Smooth muscle cell (in vitro differentiated cells): Measurements from ENCODE around the gene SYT1. TPM values are rescaled to one million over a fixed set of nuclear protein-coding genes. Genes with fewer than 3 reads are reported as not detected.

Experiments used
- DNase-seq: peaks from one replicate; lab custom pipeline; 2025; ENCODE audit not compliant: unreplicated experiment; lab: John Stamatoyannopoulos, UW
- H2AFZ ChIP-seq: fragments of 200-600 bp; sonication (generic); 2 replicates; pipeline ENCODE4 v1.6.0; 2016; ENCODE audit warnings: antibody characterized with exemption, low read depth, mild to moderate bottlenecking
- H3F3A ChIP-seq: fragments of 200-600 bp; sonication (generic); 2 replicates; pipeline ENCODE4 v1.6.0; 2017; ENCODE audit warnings: antibody characterized with exemption, low read depth
- H3K27ac ChIP-seq: fragments of 200-600 bp; sonication (generic); 2 replicates; pipeline ENCODE4 v1.5.1; 2016; ENCODE audit warnings: low read depth, mild to moderate bottlenecking
- H3K27me3 ChIP-seq: fragments of 200-600 bp; sonication (generic); 2 replicates; pipeline ENCODE4 v1.6.1; 2016; ENCODE audit warnings: low read depth, mild to moderate bottlenecking
- H3K36me3 ChIP-seq: fragments of 200-600 bp; sonication (generic); 2 replicates; pipeline ENCODE4 v1.5.1; 2016; ENCODE audit warnings: low read depth
- H3K4me1 ChIP-seq: fragments of 200-600 bp; sonication (generic); 2 replicates; pipeline ENCODE4 v1.5.1; 2016; ENCODE audit warnings: low read depth
- H3K4me2 ChIP-seq: fragments of 200-600 bp; sonication (generic); 2 replicates; pipeline ENCODE4 v1.6.0; 2016; ENCODE audit warnings: mild to moderate bottlenecking
- H3K4me3 ChIP-seq: fragments of 200-600 bp; sonication (generic); 2 replicates; pipeline ENCODE4 v1.5.1; 2016; ENCODE audit warnings: mild to moderate bottlenecking
- H3K79me2 ChIP-seq: fragments of 200-600 bp; sonication (generic); 2 replicates; pipeline ENCODE4 v1.6.0; 2016; ENCODE audit warnings: low read depth, mild to moderate bottlenecking
- H3K9ac ChIP-seq: fragments of 200-600 bp; sonication (generic); 2 replicates; pipeline ENCODE4 v1.6.0; 2016; ENCODE audit warnings: low read depth
- H3K9me3 ChIP-seq: fragments of 200-600 bp; sonication (generic); replicated peaks from 2 replicates; pipeline ENCODE4 v1.5.1; 2016; ENCODE audit warnings: low read depth
- H4K20me1 ChIP-seq: fragments of 200-600 bp; sonication (generic); 2 replicates; pipeline ENCODE4 v1.6.0; 2016; ENCODE audit warnings: low read depth
- WGBS: methylation state at CpG from one replicate; pipeline ENCODE4 v1.1.7; 2016; ENCODE audit warnings: low lambda C conversion rate; 5-methylcytosine and 5-hydroxymethylcytosine counted together
- polyA plus RNA-seq: library from polyadenylated mRNA; unstranded; fragments of >200 nt; fragmentation: Nextera tagmentation; extraction: Ambion mirVana; gene quantifications from 2 replicates; pipeline ENCODE4 v1.2.1, GENCODE V29; 2016
- total RNA-seq: library from RNA; depleted of rRNA; stranded (reverse); fragments of >200 nt; gene quantifications from 2 replicates; pipeline ENCODE4 v1.2.3, GENCODE V29; 2014
- TF ChIP-seq, protein P1 (sequence below): fragments of 200-600 bp; sonication (generic); IDR thresholded peaks from 2 replicates; pipeline ENCODE4 v1.5.1; 2017; ENCODE audit warnings: borderline replicate concordance, mild to moderate bottlenecking, antibody characterized with exemption; ENCODE audit not compliant: insufficient read depth, poor library complexity, severe bottlenecking

The SYT1 gene
- total and polyA plus RNA-seq, 2 experiments from 2014 or later, result 5.2 to 10.2 TPM

DNA sequence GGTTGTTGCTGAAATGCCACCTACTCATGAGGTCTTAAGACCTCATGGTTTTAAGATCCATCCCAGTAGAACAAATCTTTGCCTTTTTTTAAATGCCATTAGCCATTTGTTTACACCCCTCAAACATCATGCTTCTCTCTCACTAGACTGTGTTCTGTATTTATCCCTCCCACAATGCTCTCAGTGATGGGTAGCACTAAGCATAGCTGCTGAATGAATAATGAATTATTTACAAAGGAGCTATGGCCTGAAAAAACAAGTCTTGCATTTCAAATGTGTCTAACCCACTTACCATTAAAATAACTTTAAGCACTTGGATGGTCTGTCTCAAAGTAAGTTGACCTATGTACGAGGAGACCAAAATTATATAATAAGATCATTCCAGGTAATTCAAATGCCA, 491.6 kb downstream of the SYT1 start:
- Histone ChIP-seq H2AFZ (no peak overlapping the region), H3K27ac (no peak overlapping the region), H3F3A (no peaks in the 10 kb centered on the region), H3K79me2 (no peaks in the 10 kb centered on the region), H3K9me3 (no peaks in the 10 kb centered on the region), H3K4me1 (peaks cover 5% of the 10 kb centered on the region), H3K4me3 (no peak overlapping the region), H3K9ac (no peak overlapping the region), H3K27me3 (no peaks in the 10 kb centered on the region), H3K36me3 (no peaks in the 10 kb centered on the region), H4K20me1 (no peaks in the 10 kb centered on the region), H3K4me2 (no peak overlapping the region)
- TF ChIP-seq, protein P1, sequence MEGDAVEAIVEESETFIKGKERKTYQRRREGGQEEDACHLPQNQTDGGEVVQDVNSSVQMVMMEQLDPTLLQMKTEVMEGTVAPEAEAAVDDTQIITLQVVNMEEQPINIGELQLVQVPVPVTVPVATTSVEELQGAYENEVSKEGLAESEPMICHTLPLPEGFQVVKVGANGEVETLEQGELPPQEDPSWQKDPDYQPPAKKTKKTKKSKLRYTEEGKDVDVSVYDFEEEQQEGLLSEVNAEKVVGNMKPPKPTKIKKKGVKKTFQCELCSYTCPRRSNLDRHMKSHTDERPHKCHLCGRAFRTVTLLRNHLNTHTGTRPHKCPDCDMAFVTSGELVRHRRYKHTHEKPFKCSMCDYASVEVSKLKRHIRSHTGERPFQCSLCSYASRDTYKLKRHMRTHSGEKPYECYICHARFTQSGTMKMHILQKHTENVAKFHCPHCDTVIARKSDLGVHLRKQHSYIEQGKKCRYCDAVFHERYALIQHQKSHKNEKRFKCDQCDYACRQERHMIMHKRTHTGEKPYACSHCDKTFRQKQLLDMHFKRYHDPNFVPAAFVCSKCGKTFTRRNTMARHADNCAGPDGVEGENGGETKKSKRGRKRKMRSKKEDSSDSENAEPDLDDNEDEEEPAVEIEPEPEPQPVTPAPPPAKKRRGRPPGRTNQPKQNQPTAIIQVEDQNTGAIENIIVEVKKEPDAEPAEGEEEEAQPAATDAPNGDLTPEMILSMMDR, result no peak
- DNase-seq, result no peak
- WGBS, result 88% methylated on average over 1 of the region's 1 CpG

DNA sequence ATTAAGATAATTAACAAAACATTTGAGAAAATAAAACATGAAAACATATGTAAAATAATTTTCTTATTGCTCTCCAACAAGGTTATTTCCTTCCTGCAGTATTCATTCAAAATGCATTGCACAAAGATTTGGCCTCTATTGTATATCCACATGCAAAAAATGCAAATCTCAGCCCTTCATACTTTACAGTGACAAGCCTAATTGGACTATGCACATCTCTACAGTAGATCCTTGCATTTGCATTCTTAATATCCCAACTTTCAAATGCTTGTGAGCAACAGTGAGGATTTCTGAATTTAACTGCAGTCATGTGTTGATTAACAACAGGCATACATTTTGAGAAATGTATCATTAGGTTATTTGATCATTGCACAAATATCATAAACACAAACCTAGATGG, 492.5 kb downstream of the SYT1 start:
- Histone ChIP-seq H2AFZ (no peak overlapping the region), H3K79me2 (no peaks in the 10 kb centered on the region), H4K20me1 (no peaks in the 10 kb centered on the region), H3K36me3 (no peaks in the 10 kb centered on the region), H3K9me3 (no peaks in the 10 kb centered on the region), H3K27ac (no peak overlapping the region), H3K27me3 (no peaks in the 10 kb centered on the region), H3K4me2 (no peak overlapping the region), H3K4me3 (no peak overlapping the region), H3F3A (no peaks in the 10 kb centered on the region), H3K9ac (no peak overlapping the region), H3K4me1 (no peaks in the 10 kb centered on the region)
- no peak for DNase-seq
- TF ChIP-seq, protein P1, result no peak

DNA sequence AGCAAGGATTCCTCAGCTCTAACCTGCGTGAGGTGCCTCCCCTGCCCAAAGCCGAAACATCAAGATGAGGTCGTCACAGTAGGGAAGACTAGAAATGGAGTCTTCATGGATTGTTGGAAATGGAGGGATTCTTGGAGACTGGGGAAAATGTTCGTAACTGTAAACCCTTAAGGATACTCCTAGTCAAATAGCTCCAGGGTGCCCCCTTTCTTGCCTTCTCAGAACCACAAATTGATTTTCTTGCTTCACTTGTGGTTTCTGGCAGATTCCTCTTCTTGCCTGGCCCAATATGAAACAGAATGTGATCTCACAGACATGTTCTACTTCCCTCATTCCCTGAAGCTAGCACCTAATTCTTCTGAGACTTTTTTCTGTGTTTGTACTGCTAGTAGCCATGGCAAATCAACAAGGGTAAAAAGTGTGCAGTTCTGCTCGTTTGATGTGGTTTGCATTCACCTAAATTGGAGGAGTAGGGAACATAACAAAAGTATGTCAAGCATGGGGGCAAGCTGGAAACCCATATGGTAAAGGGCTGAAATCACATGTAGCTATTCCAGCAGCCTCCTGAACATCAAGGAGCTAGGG, 494.2 kb downstream of the SYT1 start:
- H3K4me1 ChIP-seq, result no peaks in the 10 kb centered on the region
- no peak overlapping the region for H3K27ac ChIP-seq
- no peaks in the 10 kb centered on the region for H3K36me3 ChIP-seq
- no peaks in the 10 kb centered on the region for H4K20me1 ChIP-seq
- H2AFZ ChIP-seq, result no peak overlapping the region
- no peak overlapping the region for H3K4me2 ChIP-seq
- H3K79me2 ChIP-seq, result no peaks in the 10 kb centered on the region
- no peaks in the 10 kb centered on the region for H3K9me3 ChIP-seq
- TF ChIP-seq, protein P1, result no peak
- DNase-seq, result no peak
- WGBS, result 93% methylated on average over 5 of the region's 5 CpGs
- no peak overlapping the region for H3K9ac ChIP-seq
- H3F3A ChIP-seq, result no peaks in the 10 kb centered on the region
- no peaks in the 10 kb centered on the region for H3K27me3 ChIP-seq
- no peak overlapping the region for H3K4me3 ChIP-seq

DNA sequence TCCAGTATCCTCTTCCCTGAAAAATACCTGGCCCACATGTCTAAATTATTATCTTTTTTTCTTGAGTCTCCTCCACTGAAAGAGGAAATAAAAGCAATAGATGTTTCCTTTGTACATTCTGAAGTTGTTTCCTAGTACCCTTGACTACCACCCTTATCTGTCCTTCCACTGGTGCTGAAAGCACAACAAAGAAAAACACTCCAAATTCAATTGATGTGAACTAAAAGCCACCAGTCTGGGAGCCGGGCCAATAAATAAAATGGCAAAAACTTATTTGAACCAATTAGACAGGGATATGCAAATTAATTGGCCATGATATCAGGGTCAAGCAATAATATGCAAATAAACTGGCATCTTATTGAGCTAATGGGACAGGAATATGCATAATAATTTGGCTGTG, 495.7 kb downstream of the SYT1 start:
- Histone ChIP-seq H3K27ac (no peak overlapping the region), H3K9me3 (no peaks in the 10 kb centered on the region), H2AFZ (no peak overlapping the region), H3K27me3 (no peaks in the 10 kb centered on the region), H3K79me2 (no peaks in the 10 kb centered on the region), H3K36me3 (no peaks in the 10 kb centered on the region), H3K4me1 (no peaks in the 10 kb centered on the region), H3K9ac (no peak overlapping the region), H3K4me2 (no peak overlapping the region), H3F3A (no peaks in the 10 kb centered on the region), H4K20me1 (no peaks in the 10 kb centered on the region), H3K4me3 (no peak overlapping the region)
- no peak for DNase-seq
- WGBS, result 82% methylated on average over 1 of the region's 1 CpG
- TF ChIP-seq, protein P1, result no peak
